NCI-H524 treated with DMSO at 0.1 percent for 48 hours (cell line): ENCODE data around the gene C5.
"Not testable (repeated sequence)": the region's sequence is repeated elsewhere in the genome, so short reads cannot be mapped to it uniquely, and the experiment has no call there.

Experiments used
- DNase-seq: peaks from one replicate; lab custom pipeline; 2025; lab: John Stamatoyannopoulos, UW

Gene C5

DNA sequence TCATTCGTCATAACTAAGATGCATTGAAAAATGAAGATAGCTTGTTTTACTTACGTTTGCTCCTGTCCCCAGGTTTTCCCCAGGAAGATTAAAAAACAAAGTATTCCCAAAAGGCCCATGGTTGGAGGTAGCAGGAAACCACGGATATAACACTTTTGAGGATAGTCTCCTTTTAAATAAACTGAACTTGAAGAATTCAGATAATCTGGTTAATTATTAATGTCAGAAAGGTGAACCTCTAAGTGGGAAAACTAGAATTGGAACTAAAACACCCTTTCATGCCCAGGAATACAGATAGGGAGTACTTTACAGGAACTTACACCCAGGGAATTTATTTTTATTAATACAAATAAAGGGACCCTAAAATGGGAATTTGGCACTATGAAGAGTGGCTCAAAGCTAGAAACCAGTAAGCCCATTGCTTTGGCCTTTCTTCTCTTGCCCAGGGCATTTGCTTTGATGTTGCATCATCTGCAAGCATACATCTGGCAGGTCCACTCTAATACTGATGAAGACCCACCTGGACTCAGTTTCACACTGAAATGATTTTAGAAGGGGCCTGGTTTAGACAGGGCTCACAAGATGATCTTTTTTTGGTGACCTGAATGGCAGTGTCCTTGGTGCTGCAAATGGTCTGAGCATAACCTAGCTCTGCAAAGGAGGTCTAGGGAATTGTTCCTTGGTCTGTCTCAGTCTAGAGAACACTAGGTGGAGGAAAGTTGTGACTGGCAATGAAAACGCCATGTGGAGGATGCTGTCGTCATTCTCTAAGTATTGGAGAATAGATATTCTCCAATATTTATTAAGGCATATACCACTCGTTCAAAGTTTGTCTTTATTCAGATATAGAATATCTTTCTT, at the start of gene C5:
Gene C5 (minus strand): TSS at position 148 of the 861 bp plus-strand sequence. CDS start 29 bp downstream, at position 119.
- DNase-seq = no peak

DNA sequence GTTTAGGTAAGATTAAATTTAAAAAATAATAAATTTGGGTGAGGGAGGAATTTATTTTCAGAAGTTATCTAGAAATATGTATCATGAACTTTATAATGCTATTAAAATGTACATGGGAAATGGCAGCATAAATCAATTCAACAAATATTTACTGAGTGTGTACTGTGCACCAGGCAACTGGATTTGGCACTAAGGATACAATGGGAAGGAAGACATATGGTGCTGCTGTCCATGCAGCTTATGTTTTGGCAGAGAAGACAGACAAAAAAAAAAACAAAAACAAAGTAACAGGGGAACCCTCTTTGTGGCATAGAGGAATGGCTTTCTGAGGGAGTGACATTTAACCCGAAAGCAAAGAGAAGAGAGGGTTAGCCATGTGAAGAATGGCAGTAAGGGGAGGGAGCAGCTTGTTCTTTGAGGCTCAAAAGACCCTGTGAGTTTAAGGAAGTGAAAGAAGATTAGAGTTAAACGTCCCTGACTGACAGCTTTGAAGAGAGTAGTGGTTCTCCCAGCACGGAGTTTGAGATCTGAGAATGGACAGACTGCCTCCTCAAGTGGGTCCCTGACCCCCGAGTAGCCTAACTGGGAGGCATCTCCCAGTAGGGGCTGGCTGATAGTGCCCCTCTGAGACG, 48.6 kb upstream of the C5 start:
- DNase-seq = no peak

DNA sequence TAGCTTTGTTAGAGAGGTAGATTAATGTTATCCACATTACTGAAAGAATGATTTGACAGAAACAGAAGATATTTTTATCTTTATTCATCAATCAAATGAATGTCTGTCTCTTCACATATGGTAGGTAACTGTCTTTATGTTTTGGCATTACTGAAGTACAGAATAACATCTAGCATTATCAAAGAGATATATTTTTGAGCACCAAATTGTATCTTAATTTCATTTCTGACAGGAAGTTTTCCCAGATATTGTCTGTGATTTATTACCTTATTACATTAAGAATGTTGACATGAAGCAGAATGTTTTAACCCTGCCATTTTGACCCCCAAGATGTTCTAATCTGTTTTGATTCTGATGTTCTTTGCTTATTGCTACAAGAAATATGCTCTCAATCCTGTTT, 45.0 kb upstream of the C5 start:
- DNase-seq = no peak

- not testable (repeated sequence) for DNase-seq
Observed at GRCh38 chr9:121090743-121091142, 40.7 kb upstream of the C5 start.

GRCh38 chr9:121088576-121088975, 38.5 kb upstream of the C5 start:
- no peak for DNase-seq

DNA sequence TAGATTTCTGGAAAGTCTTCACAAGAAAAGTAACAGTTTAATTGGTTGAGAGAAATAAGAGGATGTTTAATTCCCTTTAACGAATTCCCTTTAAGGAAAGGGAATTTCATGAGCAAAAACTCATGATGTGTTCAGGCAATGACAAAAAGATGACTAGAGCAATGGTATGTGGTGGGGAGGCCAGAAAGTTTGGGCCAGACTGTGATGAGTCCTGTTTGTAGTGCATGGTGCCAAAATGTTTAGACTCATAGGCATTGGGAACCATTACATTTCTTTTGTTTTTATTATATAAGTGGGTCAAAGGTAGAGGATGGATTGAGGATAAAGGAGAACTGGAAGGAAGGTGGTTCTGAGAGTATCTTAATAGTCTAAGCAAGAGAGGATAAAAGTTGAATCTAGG, 35.6 kb upstream of the C5 start:
- DNase-seq = no peak

DNA sequence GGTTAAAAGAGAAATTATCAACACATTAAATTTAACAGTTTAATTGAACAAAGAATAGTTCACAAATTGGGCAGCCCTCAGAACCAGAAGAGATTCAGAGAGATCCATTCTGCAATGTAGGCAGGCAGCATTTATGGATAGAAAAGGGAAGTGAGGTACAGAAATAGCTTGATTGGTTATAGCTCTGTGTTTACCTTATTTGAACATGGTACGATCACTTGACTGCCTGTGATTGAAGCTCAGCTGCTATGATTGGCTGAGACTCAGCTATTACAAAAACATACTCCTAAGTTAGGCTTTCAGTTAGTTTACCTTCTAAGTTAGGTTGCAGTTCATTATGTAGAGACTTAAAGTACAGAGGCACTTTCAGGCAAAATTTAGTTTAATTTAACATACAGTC, 32.0 kb upstream of the C5 start:
- no peak for DNase-seq

GRCh38 chr9:121075251-121076036, 25.4 kb upstream of the C5 start:
- peak; percentile 41 for DNase-seq

DNA sequence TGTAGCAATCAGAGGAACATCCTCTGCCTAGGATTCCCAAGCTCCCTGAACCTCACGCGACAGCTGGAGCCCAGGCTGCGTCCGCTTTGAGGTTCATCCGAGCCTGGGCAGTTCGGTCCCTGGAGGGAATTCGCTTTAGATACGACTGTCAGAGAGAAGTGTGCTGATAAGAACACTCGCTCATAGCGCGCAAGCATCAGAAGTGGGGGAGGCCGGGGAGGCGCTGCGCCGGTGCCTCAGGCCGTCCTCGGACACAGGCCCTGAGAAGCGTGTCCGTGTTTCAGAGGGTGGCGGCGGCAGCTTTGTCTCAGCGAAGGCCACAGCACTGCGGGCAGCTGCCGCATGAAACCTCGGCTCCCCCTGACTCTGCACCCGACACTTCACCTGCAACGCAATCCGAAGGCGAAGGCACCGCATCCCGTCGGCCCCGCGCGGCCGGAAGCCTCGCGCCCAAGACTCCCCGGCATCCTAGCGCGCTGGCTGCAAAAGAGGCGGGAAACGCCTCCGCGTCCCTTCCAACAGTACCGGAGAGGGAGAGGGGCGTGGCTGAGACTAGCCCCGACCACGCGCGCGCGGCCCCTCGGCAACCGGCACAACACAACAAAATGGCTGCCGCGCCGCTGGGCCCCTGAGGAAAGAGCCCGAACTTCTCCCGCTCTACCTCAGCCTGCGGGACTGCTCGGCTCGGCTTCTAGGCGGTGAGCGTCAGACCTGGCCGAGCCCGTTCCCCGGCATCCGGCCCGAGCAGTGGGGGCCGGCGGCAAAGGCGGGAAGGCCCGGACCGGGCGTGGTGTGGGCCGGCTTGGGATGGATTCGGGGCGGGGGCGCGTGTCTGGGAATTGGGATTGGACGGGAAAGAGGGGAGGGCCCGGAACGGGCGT, 24.5 kb upstream of the C5 start, which contains the start of gene CNTRL:
Gene CNTRL (plus strand): TSS at position 586 of the 881 bp plus-strand sequence. CDS start 13,372 bp downstream, outside the sequence.
- DNase-seq = peak; percentile 74

- no peak for DNase-seq
Observed at GRCh38 chr9:121073038-121073437, 23.0 kb upstream of the C5 start.

GRCh38 chr9:121071756-121072421, 21.8 kb upstream of the C5 start:
- no peak for DNase-seq

- no peak for DNase-seq
Observed at GRCh38 chr9:121071370-121071755, 21.3 kb upstream of the C5 start.

- DNase-seq = no peak
Observed at GRCh38 chr9:121069396-121069795, 19.3 kb upstream of the C5 start.

DNA sequence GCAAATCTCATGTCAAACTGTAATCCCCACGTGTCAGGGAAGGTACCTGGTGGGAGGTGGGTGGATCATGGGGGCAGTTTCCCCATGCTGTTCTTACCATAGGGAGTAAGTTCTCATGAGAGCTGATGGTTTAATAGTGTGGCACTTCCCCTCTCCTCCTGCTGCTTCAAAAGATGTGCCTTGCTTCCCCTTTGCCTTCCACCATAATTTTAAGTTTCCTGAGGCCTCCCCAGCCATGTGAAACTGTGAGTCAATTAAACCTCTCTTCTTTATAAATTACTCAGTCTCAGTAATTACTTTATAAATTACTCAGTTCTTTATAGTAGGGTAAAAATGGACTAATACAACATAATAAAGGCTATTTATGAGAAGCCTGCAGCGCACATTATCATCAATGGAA, 17.6 kb upstream of the C5 start:
- DNase-seq = no peak

GRCh38 chr9:121066850-121067249, 16.8 kb upstream of the C5 start:
- DNase-seq = no peak

DNA sequence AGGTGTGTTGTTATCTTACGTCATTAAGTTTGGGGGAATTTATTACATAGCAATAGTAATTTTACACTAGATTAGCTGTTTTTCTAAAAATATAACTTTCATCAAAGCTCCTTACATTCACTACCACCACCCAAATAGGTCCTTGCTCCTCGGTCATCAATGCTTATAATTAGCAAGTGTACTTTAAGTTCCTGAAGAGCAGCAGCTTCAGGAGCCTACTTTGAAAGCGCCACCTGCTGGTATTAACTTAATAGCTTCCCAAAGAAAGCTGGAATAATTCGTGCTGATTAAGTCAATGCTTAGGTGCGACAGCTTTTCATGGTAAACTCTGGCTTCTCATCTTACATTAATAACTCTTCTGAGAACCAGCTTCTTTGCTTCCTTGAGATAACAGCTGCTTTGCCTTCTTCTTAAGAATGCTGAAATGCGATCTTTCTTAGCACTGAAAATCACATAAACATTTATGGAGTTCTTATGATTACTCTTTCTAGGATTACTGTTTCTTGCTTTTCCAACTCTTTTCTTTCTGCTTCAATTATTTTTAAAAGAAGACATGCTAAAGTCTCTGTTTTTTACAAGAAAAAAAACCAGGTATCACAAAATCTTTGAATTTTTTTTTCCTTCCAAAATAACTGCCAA, 10.0 kb upstream of the C5 start:
- DNase-seq = peak; percentile 95

DNA sequence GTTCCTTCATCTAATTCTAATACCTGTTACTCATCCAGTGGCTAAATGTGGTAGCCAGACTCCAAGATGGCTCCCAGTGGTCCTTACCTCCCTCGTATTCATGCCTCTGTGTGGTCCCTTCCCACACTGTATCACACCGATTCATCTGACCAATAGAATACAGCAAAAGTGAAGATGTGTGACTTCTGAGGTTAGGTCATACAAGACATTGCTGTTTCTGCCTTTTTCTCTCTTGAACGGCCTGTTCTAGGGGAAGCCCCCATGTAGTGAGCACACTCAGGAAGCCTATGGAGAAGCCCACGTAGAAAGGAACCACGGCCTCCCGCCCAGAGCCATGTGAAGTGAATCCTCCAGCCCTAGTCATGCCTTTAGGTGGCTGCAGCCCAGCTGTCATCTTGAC, 9.4 kb upstream of the C5 start:
- no peak for DNase-seq

- DNase-seq = no peak
Observed at GRCh38 chr9:121057821-121058220, 7.7 kb upstream of the C5 start.

- DNase-seq = no peak
Observed at GRCh38 chr9:121055642-121056143, 5.6 kb upstream of the C5 start.

- no peak for DNase-seq
Observed at GRCh38 chr9:121053544-121053943, 3.5 kb upstream of the C5 start.
